Skeletal muscle satellite cell (primary cell): ENCODE data around the gene SEMA3A.

ENCODE experiments used
- H3K27me3 ChIP-seq: 2 replicates; pipeline ENCODE4 v1.7.0; 2013; ENCODE audit warnings: low read length; ENCODE audit not compliant: control insufficient read depth, insufficient read depth
- H3K36me3 ChIP-seq: 2 replicates; pipeline ENCODE4 v1.7.0; 2013; ENCODE audit warnings: mild to moderate bottlenecking, control low read depth, low read length; ENCODE audit not compliant: insufficient read depth
- H3K4me1 ChIP-seq: 2 replicates; pipeline ENCODE4 v1.7.0; 2013; ENCODE audit warnings: low read length; ENCODE audit not compliant: control insufficient read depth, insufficient read depth
- H3K4me2 ChIP-seq: 2 replicates; pipeline ENCODE4 v1.7.0; 2013; ENCODE audit warnings: mild to moderate bottlenecking, low read length
- H3K4me3 ChIP-seq: 2 replicates; pipeline ENCODE4 v1.7.0; 2013; ENCODE audit warnings: low read length
- H3K9ac ChIP-seq: 2 replicates; pipeline ENCODE4 v1.7.0; 2013; ENCODE audit warnings: mild to moderate bottlenecking, low read depth, low read length, moderate library complexity
- H3K9me3 ChIP-seq: replicated peaks from 2 replicates; pipeline ENCODE4 v1.7.0; 2013; ENCODE audit warnings: mild to moderate bottlenecking, control low read depth, low read length

SEMA3A gene

GRCh38 chr7:83918142-83918541, 276.4 kb downstream of the SEMA3A start:
- no peak overlapping the region for H3K4me3 ChIP-seq
- H3K9ac ChIP-seq: no peak overlapping the region
- H3K9me3 ChIP-seq: no peaks in the 10 kb centered on the region
- no peak overlapping the region for H3K4me2 ChIP-seq
- no peaks in the 10 kb centered on the region for H3K4me1 ChIP-seq
- no peaks in the 10 kb centered on the region for H3K36me3 ChIP-seq
- no peaks in the 10 kb centered on the region for H3K27me3 ChIP-seq

GRCh38 chr7:83913174-83913573, 281.4 kb downstream of the SEMA3A start:
- Histone ChIP-seq H3K27me3 (no peaks in the 10 kb centered on the region), H3K9me3 (no peaks in the 10 kb centered on the region), H3K36me3 (no peaks in the 10 kb centered on the region), H3K4me3 (no peak overlapping the region), H3K9ac (no peak overlapping the region), H3K4me2 (no peak overlapping the region), H3K4me1 (no peaks in the 10 kb centered on the region)

- H3K9ac ChIP-seq: no peak overlapping the region
- H3K4me2 ChIP-seq: no peak overlapping the region
- H3K9me3 ChIP-seq: no peaks in the 10 kb centered on the region
- no peaks in the 10 kb centered on the region for H3K27me3 ChIP-seq
- no peak overlapping the region for H3K4me3 ChIP-seq
- no peaks in the 10 kb centered on the region for H3K36me3 ChIP-seq
- no peaks in the 10 kb centered on the region for H3K4me1 ChIP-seq
Measured at GRCh38 chr7:83908526-83908925, 286.1 kb downstream of the SEMA3A start.
